NT2/D1 (cell line): ENCODE measurements around the gene TPCN1.

ENCODE experiments used
- SUZ12 ChIP-seq: IDR thresholded peaks from 2 replicates; pipeline ENCODE4 v1.6.1; 2011; ENCODE audit not compliant: insufficient read length, insufficient read depth; ENCODE audit errors: extremely low read depth
- YY1 ChIP-seq: IDR thresholded peaks from 2 replicates; pipeline ENCODE4 v1.6.1; 2011; ENCODE audit not compliant: insufficient read length, insufficient read depth
- ZNF274 ChIP-seq: IDR thresholded peaks from 2 replicates; pipeline ENCODE4 v1.6.1; 2011; ENCODE audit warnings: mild to moderate bottlenecking, low read depth, low read length

DNA sequence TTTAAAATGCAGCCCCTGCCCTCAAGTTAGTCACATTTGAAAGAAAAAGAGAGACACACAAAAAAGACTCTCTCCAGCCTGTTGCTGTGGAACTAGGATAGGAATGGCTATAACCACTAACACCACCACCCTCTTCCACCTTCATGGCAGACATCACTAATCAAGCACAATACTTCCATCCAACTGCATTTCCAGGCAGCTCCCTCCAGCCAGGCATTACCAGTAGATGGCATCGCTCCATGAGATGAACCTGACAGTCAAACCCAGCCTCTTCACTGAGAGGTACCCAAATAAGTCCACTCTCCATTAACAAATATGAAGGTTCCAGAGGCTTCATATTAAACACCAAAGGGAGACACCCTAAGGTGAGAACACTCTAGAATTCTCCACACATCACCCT lies 89.2 kb downstream of the TPCN1 start:
- TF ChIP-seq YY1 (no peak), ZNF274 (no peak), SUZ12 (no peak)
